DND-41 (cell line): Measurements from ENCODE around the gene RBM47.

ENCODE experiments used
- ATAC-seq: fragments of 200-7000 bp; cut with Tn5 transposase; 3 replicates; pipeline ENCODE4 v1.9.1; 2021; ENCODE audit warnings: low read depth; ENCODE audit not compliant: insufficient read depth
- DNase-seq: peaks from one replicate; pipeline ENCODE4 v3.0.0-alpha.2; 2020
- H2AFZ ChIP-seq: 2 replicates; pipeline ENCODE4 v1.6.0; 2012; ENCODE audit warnings: low read depth, low read length
- H3K27ac ChIP-seq: 2 replicates; pipeline ENCODE4 v1.5.1; 2012; ENCODE audit warnings: low read length, inconsistent platforms
- H3K27me3 ChIP-seq: fragments of 200-600 bp; sonication (generic); 2 replicates; pipeline ENCODE4 v1.6.0; 2012; ENCODE audit warnings: low read length, mild to moderate bottlenecking, inconsistent platforms; ENCODE audit not compliant: insufficient read depth, poor library complexity
- H3K36me3 ChIP-seq: 2 replicates; pipeline ENCODE4 v1.5.1; 2012; ENCODE audit warnings: low read length, inconsistent platforms; ENCODE audit not compliant: insufficient read depth
- H3K4me1 ChIP-seq: 2 replicates; pipeline ENCODE4 v1.5.1; 2012; ENCODE audit warnings: mild to moderate bottlenecking, low read length; ENCODE audit not compliant: insufficient read depth
- H3K4me2 ChIP-seq: 2 replicates; pipeline ENCODE4 v1.6.0; 2012; ENCODE audit warnings: mild to moderate bottlenecking, moderate library complexity, low read length, inconsistent platforms; ENCODE audit not compliant: insufficient read depth
- H3K4me3 ChIP-seq, 2 experiments: fragments of 200-600 bp in 1 of 2; shearing (Covaris generic) in 1 of 2; 2 replicates each; pipeline ENCODE4 v1.5.1; 2012 to 2016; ENCODE audit warnings: inconsistent platforms in 2 of 2, low read length in 2 of 2, mild to moderate bottlenecking in 2 of 2, low read depth in 1 of 2, moderate library complexity in 1 of 2
- H3K79me2 ChIP-seq: 2 replicates; pipeline ENCODE4 v1.6.0; 2012; ENCODE audit warnings: low read length, inconsistent platforms; ENCODE audit not compliant: insufficient read depth
- H3K9ac ChIP-seq: 2 replicates; pipeline ENCODE4 v1.6.0; 2012; ENCODE audit warnings: low read depth, mild to moderate bottlenecking, inconsistent platforms, low read length, moderate library complexity
- H3K9me3 ChIP-seq: 2 replicates; pipeline ENCODE4 v1.5.1; 2012; ENCODE audit warnings: low read length, moderate library complexity, mild to moderate bottlenecking, inconsistent platforms; ENCODE audit not compliant: insufficient read depth, severe bottlenecking
- H4K20me1 ChIP-seq: 2 replicates; pipeline ENCODE4 v1.6.0; 2012; ENCODE audit warnings: low read length; ENCODE audit not compliant: insufficient read depth
- CTCF ChIP-seq: IDR thresholded peaks from 2 replicates; pipeline ENCODE4 v1.5.1; 2012; ENCODE audit warnings: borderline replicate concordance, low read length, moderate library complexity, mild to moderate bottlenecking; ENCODE audit not compliant: poor library complexity, severe bottlenecking; ENCODE audit errors: extremely low read depth
- EZH2 ChIP-seq: IDR thresholded peaks from 3 replicates; pipeline ENCODE4 v1.6.1; 2012; ENCODE audit warnings: borderline replicate concordance, low read depth, mild to moderate bottlenecking, moderate library complexity, low read length, inconsistent platforms; ENCODE audit not compliant: severe bottlenecking

Gene RBM47

GRCh38 chr4:40524366-40525041 lies 105.2 kb downstream of the RBM47 start:
- H3K4me3 ChIP-seq: no peak overlapping the region
- TF ChIP-seq CTCF: no peak
- TF ChIP-seq EZH2: no peak
- H3K27me3 ChIP-seq: no peaks in the 10 kb centered on the region
- no peaks in the 10 kb centered on the region for H3K36me3 ChIP-seq
- H3K4me2 ChIP-seq: no peak overlapping the region
- H3K9ac ChIP-seq: no peak overlapping the region
- DNase-seq (no peak), ATAC-seq (no peak)
- H2AFZ ChIP-seq: no peak overlapping the region
- H3K4me1 ChIP-seq: no peaks in the 10 kb centered on the region
- no peaks in the 10 kb centered on the region for H4K20me1 ChIP-seq
- no peaks in the 10 kb centered on the region for H3K79me2 ChIP-seq
- H3K9me3 ChIP-seq: no peaks in the 10 kb centered on the region
- H3K27ac ChIP-seq: no peak overlapping the region

- Histone ChIP-seq H3K4me1 (no peaks in the 10 kb centered on the region), H3K79me2 (no peaks in the 10 kb centered on the region), H4K20me1 (no peaks in the 10 kb centered on the region), H2AFZ (no peak overlapping the region), H3K27me3 (no peaks in the 10 kb centered on the region), H3K36me3 (no peaks in the 10 kb centered on the region), H3K4me2 (no peak overlapping the region), H3K9ac (no peak overlapping the region), H3K4me3 (no peak overlapping the region), H3K9me3 (no peaks in the 10 kb centered on the region), H3K27ac (no peak overlapping the region)
- DNase-seq (no peak), ATAC-seq (no peak)
- TF ChIP-seq EZH2 (no peak), CTCF (no peak)
Observed at GRCh38 chr4:40523581-40523980, 106.1 kb downstream of the RBM47 start.

- Histone ChIP-seq H3K9ac (no peak overlapping the region), H2AFZ (no peak overlapping the region), H3K36me3 (no peaks in the 10 kb centered on the region)
Observed at GRCh38 chr4:40521957-40522356, 107.7 kb downstream of the RBM47 start.

More at GRCh38 chr4:40521957-40522356, 107.7 kb downstream of the RBM47 start:
- no peaks in the 10 kb centered on the region for H3K4me1 ChIP-seq
- TF ChIP-seq EZH2: no peak
- TF ChIP-seq CTCF: no peak
- no peak for ATAC-seq
- H3K9me3 ChIP-seq: no peaks in the 10 kb centered on the region
- no peaks in the 10 kb centered on the region for H4K20me1 ChIP-seq
- no peak overlapping the region for H3K4me2 ChIP-seq
- H3K27ac ChIP-seq: no peak overlapping the region
- no peak overlapping the region for H3K4me3 ChIP-seq
- H3K79me2 ChIP-seq: no peaks in the 10 kb centered on the region
- no peak for DNase-seq
- no peaks in the 10 kb centered on the region for H3K27me3 ChIP-seq
